Ishikawa (cell line): ENCODE data around the gene PPP2R2D.

Experiments
- YY1 ChIP-seq: IDR thresholded peaks from 2 replicates; pipeline ENCODE4 v1.6.1; 2012; ENCODE audit warnings: low read depth
- TF ChIP-seq, protein P1 (sequence below): IDR thresholded peaks from 2 replicates; pipeline ENCODE4 v1.6.1; 2012; ENCODE audit warnings: low read depth, mild to moderate bottlenecking

DNA sequence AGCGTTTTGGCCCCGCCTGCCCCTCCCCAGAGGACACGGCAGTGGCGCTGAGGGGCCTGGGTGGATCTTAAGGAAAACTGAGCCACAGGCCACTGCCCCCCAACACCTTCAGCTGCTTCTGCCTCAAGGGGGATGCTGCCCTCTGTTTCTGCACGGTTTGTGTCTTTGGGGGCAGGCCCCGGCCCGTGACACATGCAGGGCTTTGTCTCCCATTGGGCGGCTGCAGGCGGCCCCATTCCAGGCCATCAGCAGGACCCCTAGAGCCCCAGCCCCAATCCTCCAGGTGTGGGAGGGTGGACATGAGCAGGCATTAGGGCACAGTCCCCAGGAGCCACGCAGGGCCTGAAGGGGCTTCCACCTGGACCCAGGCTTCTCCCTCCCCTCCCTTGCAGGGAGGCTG lies 25.3 kb upstream of the PPP2R2D start:
- TF ChIP-seq YY1: no peak
- TF ChIP-seq, protein P1, sequence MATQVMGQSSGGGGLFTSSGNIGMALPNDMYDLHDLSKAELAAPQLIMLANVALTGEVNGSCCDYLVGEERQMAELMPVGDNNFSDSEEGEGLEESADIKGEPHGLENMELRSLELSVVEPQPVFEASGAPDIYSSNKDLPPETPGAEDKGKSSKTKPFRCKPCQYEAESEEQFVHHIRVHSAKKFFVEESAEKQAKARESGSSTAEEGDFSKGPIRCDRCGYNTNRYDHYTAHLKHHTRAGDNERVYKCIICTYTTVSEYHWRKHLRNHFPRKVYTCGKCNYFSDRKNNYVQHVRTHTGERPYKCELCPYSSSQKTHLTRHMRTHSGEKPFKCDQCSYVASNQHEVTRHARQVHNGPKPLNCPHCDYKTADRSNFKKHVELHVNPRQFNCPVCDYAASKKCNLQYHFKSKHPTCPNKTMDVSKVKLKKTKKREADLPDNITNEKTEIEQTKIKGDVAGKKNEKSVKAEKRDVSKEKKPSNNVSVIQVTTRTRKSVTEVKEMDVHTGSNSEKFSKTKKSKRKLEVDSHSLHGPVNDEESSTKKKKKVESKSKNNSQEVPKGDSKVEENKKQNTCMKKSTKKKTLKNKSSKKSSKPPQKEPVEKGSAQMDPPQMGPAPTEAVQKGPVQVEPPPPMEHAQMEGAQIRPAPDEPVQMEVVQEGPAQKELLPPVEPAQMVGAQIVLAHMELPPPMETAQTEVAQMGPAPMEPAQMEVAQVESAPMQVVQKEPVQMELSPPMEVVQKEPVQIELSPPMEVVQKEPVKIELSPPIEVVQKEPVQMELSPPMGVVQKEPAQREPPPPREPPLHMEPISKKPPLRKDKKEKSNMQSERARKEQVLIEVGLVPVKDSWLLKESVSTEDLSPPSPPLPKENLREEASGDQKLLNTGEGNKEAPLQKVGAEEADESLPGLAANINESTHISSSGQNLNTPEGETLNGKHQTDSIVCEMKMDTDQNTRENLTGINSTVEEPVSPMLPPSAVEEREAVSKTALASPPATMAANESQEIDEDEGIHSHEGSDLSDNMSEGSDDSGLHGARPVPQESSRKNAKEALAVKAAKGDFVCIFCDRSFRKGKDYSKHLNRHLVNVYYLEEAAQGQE: no peak
